Skeletal muscle tissue (tissue), 4 donors: ENCODE measurements around the gene ADCY9. TPM values are rescaled to one million over a fixed set of nuclear protein-coding genes. Genes with fewer than 3 reads are reported as not detected.

ENCODE experiments used
- H3K27ac ChIP-seq: one replicate; pipeline ENCODE4 v1.7.0; 2013; ENCODE audit warnings: mild to moderate bottlenecking, low read depth, low read length, inconsistent platforms
- H3K27me3 ChIP-seq, 3 donors: one replicate each; pipeline ENCODE4 v1.7.0; 2013; ENCODE audit warnings: low read length in 3 of 3; ENCODE audit not compliant: control insufficient read depth in 3 of 3, insufficient read depth in 3 of 3
- H3K36me3 ChIP-seq, 3 donors: one replicate each; pipeline ENCODE4 v1.7.0; 2013; ENCODE audit warnings: low read length in 3 of 3; ENCODE audit not compliant: control insufficient read depth in 3 of 3, insufficient read depth in 3 of 3
- H3K4me1 ChIP-seq, 3 donors: one replicate each; pipeline ENCODE4 v1.7.0; 2013; ENCODE audit warnings: low read length in 3 of 3, mild to moderate bottlenecking in 3 of 3; ENCODE audit not compliant: control insufficient read depth in 3 of 3, insufficient read depth in 3 of 3
- H3K4me3 ChIP-seq, 3 donors: one replicate each; pipeline ENCODE4 v1.7.0; 2013; ENCODE audit warnings: low read length in 3 of 3
- H3K9ac ChIP-seq, 3 donors: one replicate each; pipeline ENCODE4 v1.7.0; 2013; ENCODE audit warnings: low read length in 3 of 3, mild to moderate bottlenecking in 3 of 3, moderate library complexity in 2 of 3, low read depth in 1 of 3
- H3K9me3 ChIP-seq, 3 donors: one replicate each; pipeline ENCODE4 v1.7.0; 2013; ENCODE audit warnings: low read length in 3 of 3; ENCODE audit not compliant: control insufficient read depth in 3 of 3
- total RNA-seq: library from RNA; depleted of rRNA; stranded (reverse); fragments of >200 nt; gene quantifications from one replicate; pipeline ENCODE4 v1.2.3, GENCODE V29; 2014
- donor health status: Osteomylitis.

The ADCY9 gene
- total RNA-seq, 1 donor from 2014 or later, result 8.9 TPM

DNA sequence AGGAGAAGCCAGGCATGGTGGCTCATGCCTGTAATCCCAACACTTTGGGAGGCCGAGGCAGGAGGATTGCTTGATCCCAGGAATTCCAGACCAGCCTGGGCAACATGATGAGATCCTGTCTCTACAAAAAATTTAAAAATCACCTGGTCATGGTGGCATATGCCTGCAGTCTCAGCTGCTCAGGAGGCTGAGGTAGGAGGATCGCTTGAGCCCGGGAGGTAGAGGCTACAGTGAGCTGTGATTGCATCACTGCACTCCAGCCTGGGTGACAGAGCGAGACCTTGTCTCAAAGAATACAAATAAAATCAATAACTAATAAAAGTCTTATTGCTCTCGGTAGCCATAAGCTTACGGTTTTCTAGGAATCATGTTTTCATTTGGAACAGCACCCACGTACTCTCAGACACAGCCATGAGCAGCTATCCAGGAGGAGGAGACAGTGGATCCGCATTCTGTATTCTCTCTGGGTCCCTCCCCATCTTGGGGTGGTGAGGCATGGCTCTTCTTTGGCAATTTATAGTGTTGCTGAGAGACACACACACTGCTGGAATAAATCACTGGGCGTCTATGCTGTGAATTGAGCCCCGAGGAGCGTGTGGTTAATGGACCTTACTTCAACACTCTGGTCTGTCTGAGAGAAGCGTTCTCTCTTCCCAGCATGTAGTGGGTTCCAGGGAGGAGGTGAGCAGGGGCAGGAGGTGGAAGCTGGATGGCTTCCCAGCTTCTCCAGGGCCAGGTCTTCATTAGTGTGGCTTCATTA lies 8.5 kb upstream of the ADCY9 start:
- no peak overlapping the region for H3K9ac ChIP-seq
- no peak overlapping the region for H3K4me3 ChIP-seq
- H3K9me3 ChIP-seq, result no peaks in the 10 kb centered on the region
- no peaks in the 10 kb centered on the region for H3K4me1 ChIP-seq
- H3K27ac ChIP-seq, result no peak overlapping the region
- no peaks in the 10 kb centered on the region for H3K36me3 ChIP-seq
- H3K27me3 ChIP-seq, result no peaks in the 10 kb centered on the region

DNA sequence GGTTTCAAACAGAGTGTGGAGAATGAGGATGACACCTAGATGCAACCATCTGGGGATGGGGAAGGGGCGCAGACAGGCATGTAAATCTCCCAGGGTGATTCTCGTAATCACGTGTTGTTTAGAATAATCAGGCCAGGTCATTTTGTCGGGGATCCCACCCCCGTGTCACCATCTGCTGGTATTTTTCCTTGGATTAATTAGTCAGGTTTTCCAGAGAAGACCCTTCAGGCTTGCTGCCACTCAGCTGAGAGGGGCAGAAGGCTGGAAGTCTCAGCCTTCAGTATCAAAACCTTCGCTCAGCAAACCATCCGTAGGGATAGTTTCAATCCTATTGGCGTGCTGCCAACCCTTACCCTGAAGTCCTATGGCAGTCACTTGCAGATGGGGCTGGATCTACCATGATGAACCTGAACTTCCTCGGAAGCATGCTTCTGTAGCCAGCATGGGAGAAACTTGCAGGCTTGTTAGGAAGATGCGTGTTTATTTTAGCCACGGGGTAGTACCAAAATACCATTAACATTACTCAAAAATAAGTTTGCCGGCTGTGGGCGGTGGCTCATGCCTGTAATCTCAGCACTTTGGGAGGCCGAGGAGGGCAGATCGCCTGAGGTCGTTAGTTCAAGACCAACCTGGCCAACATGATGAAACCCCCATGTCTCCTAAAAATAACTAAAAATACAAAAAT lies 7.5 kb upstream of the ADCY9 start:
- H3K9ac ChIP-seq, result no peak overlapping the region
- no peaks in the 10 kb centered on the region for H3K36me3 ChIP-seq
- H3K27me3 ChIP-seq, result no peaks in the 10 kb centered on the region
- no peaks in the 10 kb centered on the region for H3K4me1 ChIP-seq
- no peak overlapping the region for H3K27ac ChIP-seq
- no peak overlapping the region for H3K4me3 ChIP-seq
- H3K9me3 ChIP-seq, result no peaks in the 10 kb centered on the region

DNA sequence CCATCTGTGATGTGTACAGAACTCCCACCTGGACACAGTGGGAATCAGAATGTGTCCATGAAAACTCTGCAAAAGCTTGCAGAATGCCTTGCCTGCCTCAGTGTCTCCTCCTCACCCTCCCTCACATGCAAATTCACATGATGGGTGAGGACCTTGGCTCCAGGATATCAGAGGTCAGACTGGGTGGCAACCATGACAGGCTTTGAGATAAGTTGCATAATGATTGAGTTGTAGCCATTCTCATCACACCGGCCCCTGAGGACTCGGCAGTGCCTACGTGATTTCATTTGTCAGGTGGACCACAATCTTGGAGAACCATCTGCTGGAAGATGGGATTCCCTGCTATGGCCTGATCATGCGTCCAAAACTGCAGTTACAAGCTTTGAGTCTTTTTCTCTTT lies 3.9 kb upstream of the ADCY9 start:
- Histone ChIP-seq H3K9ac (no peak overlapping the region), H3K27me3 (no peaks in the 10 kb centered on the region), H3K4me1 (peaks cover 4 to 10% (median 7%) of the 10 kb centered on the region in 3 donors), H3K9me3 (no peaks in the 10 kb centered on the region), H3K4me3 (no peak overlapping the region), H3K36me3 (no peaks in the 10 kb centered on the region), H3K27ac (no peak overlapping the region)

DNA sequence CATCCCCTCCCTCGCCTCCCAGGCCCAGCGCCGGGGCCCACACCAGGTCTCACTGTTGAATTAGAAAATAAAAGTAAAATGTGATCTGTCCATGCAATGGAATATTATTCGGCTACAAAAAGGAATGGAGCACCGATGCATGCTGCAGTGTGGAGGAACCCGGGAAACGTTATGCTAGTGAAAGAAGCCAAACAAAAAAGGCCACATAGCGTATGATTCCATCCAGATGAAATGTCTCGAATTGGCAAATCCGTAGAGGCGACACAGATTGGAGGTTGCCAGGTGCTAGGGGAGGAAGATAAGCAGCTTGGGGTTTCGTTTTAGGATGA lies 972 bp upstream of the ADCY9 start:
- H3K4me1 ChIP-seq, result peaks cover 29 to 32% (median 31%) of the 10 kb centered on the region in 3 donors
- peak overlapping the region in 2 of 3 donors; percentile 88 to 90 for H3K9ac ChIP-seq
- peak overlapping the region; percentile 69 for H3K27ac ChIP-seq
- H3K27me3 ChIP-seq, result no peaks in the 10 kb centered on the region
- peaks cover 0 to 6% (median 5%) of the 10 kb centered on the region in 3 donors for H3K36me3 ChIP-seq
- no peaks in the 10 kb centered on the region for H3K9me3 ChIP-seq
- H3K4me3 ChIP-seq, result peak overlapping the region in 2 of 3 donors; percentile 79 to 85

DNA sequence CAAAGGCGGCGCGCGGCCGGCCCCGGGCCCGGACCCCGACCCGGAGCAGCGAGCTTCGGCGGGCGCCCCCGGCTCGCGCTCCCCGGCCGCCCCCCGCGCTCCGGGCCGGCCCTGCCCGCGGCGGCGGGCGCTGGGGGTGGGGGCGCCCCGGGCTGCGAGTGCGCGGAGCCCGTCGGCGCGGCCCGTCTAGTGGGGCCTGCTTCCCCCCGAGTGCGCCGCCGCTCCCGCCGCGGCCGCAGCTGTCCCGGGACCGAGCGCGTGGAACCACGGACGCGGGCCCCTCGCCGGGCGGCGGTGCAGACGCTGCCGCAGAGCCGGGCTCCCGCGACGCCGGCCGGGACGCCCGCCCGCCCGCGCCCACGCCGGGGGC lies 308 bp downstream of the ADCY9 start:
- Histone ChIP-seq H3K4me1 (peaks cover 37 to 42% (median 40%) of the 10 kb centered on the region in 3 donors), H3K27ac (no peak overlapping the region), H3K27me3 (no peaks in the 10 kb centered on the region), H3K9ac (peak overlapping the region in 1 of 3 donors; percentile 91), H3K4me3 (peak overlapping the region; percentile 61 to 81 (median 66)), H3K9me3 (no peaks in the 10 kb centered on the region), H3K36me3 (peaks cover 0 to 6% (median 5%) of the 10 kb centered on the region in 3 donors)

DNA sequence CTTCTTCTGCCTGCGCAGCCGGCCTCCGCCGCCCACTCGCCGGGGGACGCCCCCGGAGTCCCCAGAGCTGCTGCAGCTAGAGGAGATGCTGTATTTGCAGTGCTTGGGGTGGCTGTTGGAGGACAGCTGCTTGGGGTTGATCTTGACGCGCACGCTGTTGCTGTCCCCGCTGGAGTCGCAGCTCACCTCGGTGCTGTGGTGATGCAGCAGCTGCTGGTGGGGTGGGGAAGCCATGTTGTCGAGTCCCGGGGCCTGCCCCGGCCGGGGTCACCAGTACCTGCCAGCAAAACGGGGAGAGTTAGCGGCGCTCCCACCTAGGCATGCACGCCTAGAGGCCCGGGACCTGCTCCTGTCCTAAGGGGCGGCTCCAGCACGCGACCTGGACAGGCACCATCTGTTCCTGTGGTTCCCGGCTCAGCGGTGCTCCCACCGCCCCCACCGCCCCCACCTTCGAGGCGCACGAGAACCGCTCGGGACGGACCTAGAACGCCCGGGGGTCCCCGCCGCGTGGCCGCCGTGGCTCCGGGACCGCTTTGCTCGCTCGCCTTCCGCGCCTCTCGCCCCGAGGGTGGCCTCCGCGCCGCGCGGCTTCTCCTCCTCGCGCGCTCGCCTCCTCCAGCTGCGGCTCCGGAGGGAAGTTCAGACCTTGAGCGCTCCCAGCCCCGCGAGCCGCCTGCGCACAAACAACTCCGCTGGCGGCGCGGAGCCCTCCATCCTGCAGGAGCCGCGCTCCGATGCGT lies 863 bp downstream of the ADCY9 start:
- Histone ChIP-seq H3K36me3 (peaks cover 3 to 8% (median 6%) of the 10 kb centered on the region in 3 donors), H3K27me3 (no peaks in the 10 kb centered on the region), H3K4me3 (peak overlapping the region; percentile 61 to 81 (median 66)), H3K9ac (peak overlapping the region; percentile 67 to 91 (median 77)), H3K9me3 (no peaks in the 10 kb centered on the region), H3K4me1 (peaks cover 42 to 47% (median 45%) of the 10 kb centered on the region in 3 donors), H3K27ac (peak overlapping the region; percentile 77)

DNA sequence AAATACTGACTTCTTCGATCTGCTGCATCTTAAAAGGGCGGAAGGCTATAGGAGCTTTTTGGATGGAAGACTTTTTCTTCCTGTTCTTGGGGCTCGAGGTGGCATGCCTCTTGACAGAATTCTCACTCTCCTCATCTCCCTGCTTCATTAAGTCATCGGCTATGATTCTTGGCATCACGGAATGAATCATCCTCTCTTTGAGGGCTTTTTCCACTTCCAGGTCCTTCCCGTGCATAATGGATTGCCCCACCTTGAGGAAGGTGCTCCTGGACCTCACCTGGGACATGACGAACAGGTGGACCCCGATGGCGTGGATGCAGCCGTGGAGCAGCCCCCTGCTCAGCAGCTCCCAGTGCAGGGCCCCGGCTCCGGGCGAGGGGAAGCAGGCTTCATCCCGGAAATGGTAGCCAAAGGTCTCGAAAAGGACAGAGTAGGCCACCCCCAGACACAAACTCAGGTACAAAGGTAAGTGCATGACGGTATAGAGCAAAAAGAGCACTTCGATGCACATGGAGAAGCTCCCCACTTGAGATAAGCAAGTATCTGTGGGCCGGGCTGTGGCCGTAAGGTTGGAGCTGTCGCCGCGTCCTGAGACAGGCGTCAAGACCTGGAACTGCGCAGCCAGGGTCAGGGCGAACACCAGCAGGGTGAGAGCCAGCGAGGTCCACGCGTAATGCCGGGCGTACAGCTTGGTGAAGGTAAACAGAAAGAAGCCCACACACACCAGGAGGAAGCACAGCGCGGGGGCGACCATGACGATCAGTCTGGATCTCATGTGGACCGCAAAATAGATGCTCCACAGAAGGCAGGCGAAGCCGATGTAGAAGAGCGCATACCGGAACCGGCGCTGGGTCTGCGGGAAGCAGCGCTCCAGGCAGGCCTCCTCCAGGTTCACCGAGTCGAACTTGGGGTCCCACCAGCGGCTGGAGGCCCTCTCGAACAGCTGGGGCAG lies 1.7 kb downstream of the ADCY9 start:
- no peaks in the 10 kb centered on the region for H3K9me3 ChIP-seq
- peaks cover 3 to 8% (median 6%) of the 10 kb centered on the region in 3 donors for H3K36me3 ChIP-seq
- peak overlapping the region; percentile 77 for H3K27ac ChIP-seq
- peak overlapping the region; percentile 61 to 81 (median 66) for H3K4me3 ChIP-seq
- H3K4me1 ChIP-seq, result peaks cover 44 to 55% (median 45%) of the 10 kb centered on the region in 3 donors
- no peaks in the 10 kb centered on the region for H3K27me3 ChIP-seq
- peak overlapping the region; percentile 67 to 91 (median 77) for H3K9ac ChIP-seq

DNA sequence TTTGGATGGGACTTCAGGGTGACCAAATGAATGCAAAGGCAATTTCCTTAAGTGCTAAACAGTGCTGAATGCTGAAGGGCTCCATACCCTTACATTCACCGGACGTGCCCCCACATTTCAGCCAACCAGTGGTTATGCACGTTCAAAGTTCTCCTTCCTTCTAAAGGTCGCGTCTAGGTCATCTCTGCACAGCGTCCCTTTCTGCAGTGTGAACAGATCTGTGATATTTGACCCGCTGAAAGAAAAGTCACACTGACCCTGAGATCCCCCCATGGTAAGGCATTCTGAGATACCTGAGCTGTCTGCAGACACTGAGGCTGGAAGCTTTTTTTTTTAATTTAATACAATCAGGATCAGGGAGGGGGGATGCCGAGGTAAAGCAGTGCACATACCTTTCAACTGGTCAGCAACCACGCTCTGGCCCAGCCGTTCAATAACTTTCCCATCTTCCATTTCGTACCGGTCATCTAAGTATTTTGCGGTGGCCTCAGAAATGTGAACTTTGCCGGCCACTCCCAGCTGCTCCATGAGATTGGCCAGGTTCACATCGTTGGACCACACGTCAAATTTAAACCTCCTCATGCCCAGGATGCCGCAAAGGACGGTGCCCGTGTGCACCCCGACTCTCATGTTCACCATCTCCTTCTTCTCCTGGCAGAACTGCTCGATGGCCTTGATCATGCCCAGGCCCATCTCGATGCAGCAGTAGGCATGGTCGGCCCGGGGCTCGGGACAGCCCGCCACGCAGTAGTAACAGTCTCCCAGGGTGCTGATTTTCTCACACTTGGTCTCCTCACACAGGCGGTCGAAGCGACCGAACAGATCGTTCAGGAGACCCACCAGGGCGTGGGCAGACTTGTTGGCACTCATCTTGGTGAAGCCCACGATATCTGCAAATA lies 2.6 kb downstream of the ADCY9 start:
- peak overlapping the region; percentile 67 to 91 (median 77) for H3K9ac ChIP-seq
- H3K27ac ChIP-seq, result no peak overlapping the region
- H3K4me3 ChIP-seq, result peak overlapping the region; percentile 61 to 81 (median 66)
- H3K36me3 ChIP-seq, result peaks cover 3 to 10% (median 6%) of the 10 kb centered on the region in 3 donors
- no peaks in the 10 kb centered on the region for H3K9me3 ChIP-seq
- peaks cover 45 to 60% (median 48%) of the 10 kb centered on the region in 3 donors for H3K4me1 ChIP-seq
- no peaks in the 10 kb centered on the region for H3K27me3 ChIP-seq
